ENCODE data around the gene RNF220.

The RNF220 gene

DNA sequence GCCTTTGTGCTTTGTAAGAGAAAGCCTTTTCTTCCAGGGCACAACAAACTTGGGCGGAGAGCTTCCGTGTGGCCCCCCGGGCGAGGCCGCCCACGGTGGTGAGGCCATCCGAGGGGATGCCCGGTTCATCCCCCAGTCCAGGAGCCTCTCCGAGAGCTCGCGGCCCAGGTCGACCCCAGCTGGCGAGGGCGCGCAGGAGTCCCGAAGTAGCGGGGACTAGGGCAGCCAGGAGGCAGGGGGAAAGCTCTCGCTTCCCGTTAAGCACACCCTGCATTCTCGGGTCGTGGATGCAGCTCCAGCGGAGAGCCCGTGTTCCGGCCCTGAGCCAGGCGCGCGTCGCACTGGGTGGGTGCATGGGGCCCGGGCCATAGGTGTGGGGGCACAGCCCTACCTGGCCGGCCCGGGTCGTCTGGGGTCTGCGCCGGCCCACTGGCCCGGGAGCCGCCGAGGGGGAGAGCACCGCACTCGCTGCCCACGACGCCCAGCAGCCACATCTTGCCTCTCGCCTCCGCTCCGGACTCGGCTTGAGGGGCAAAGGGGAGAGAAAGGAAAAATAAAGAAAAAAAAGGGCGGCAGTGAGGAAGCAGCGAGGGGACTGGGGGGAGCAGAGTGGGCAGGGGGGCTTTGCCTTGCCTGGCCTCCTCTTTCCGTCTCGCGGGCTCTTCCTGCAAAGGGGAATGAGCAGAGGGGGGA lies 1.8 kb downstream of the RNF220 start:
- DNase-seq (ENCODE audit: insufficient read length, low spot score) = no peak

DNA sequence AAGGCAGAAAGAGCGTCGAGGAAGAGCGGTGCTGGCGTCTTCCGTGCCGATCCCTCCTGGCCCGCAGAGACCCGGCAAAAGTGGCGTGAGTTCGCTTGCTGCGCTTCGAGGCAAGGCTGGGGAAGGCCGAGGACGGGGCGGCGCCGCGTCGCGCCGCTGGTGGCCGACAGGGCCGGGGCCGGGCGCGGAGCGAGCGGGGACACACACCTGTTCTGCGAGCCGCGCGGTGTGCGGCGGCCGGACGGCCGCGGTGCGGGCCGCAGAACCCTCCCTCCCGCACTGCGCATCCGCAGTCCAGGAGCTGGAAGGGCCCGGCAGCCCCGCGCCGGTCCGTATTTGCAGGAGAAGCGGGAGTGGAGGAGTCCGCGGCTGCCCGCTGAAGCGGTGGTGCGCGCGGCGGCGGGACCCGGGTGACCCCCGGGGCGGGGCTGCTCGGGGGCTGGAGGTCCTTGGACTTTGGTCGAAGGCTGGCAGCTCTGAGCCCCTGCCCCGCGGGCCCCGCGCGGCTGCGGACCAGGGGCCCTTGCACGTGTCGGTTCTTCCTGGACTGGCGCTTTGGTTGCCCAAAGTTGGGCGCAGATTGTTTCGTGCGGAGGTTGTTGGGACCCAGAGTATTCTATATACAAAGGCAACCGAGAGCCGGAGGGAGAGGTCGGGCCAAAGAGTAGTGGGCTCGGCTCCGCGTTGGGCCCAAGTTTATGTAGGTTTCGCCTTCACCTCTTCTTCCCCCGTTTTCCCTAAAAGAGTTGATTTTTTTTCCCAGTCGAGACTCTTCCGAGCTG lies 2.6 kb downstream of the RNF220 start:
- FAIRE-seq (no peak), DNase-seq (ENCODE audit: insufficient read length, low spot score) (no peak)

More for the DNA sequence above, 1.8 kb downstream of the RNF220 start:
- no peak for FAIRE-seq

- no peak for FAIRE-seq
- DNase-seq (ENCODE audit: insufficient read length, low spot score) = no peak
Measured at GRCh38 chr1:44408212-44408582, 3.1 kb downstream of the RNF220 start.

DNA sequence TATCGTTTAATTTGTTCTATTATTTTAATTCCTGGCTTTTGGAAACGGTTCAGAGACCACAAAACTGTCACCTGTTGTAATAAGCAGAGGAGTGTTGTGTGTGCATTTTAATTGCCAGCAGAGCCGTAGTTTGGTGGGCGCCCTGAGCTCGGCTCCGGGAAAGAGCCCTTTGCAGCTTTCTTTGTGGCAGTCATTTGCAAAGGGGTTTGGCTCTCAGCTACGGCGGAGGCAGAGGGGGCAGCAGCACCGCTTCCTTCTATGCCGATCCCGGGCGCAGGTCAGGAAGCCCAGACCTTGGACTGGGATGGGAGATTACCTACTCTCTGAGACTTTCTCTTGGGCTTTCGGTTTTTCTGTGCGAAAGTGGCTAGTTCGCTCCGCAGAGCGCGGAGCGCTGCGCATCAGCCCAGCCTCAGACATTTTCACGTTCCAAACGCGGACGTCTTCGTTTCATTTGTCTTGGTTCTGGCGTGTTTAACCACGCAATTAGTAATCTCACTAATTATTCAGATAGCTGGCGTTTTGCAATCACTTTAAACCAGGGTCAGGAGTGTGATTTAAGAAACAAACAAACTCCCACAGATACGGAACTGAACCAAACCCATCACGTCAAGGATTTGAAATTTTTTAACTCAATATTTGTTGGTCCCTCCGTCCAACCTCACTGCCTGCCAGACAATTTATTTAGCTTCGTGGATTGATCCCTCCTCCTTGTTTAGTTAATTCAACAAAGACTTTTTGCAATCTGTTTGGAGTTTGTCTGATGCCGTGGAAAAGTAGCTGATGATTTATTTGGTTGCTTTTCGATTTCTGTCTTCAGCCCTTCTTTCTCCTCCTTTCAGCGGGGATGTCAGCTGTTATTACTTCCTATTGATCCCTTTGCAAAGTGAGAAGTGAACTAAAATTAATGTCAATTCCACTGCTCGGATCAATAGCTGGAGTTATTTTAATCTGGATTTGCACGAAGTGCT lies 3.9 kb downstream of the RNF220 start:
- FAIRE-seq (no peak), DNase-seq (ENCODE audit: insufficient read length, low spot score) (no peak)

GRCh38 chr1:44409757-44410156 lies 4.7 kb downstream of the RNF220 start:
- no peak for FAIRE-seq
- DNase-seq (ENCODE audit: insufficient read length, low spot score) = no peak

DNA sequence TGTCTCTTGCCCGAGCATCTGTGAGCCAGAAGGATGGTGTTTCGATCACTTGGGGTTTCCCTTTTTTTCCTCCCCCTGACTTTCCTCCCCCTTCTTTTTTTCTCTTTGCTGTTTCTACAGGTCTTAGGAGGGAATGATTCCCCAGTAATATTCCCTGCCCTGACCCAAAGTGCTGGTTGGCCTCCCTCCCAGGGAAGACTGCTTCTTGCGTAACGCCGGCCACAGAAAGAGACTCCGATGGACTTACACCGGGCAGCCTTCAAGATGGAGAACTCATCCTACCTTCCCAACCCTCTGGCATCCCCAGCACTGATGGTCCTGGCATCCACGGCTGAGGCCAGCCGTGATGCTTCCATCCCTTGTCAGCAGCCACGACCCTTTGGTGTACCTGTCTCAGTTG lies 6.8 kb downstream of the RNF220 start:
- DNase-seq (ENCODE audit: insufficient read length, low spot score) (no peak), FAIRE-seq (no peak)

DNA sequence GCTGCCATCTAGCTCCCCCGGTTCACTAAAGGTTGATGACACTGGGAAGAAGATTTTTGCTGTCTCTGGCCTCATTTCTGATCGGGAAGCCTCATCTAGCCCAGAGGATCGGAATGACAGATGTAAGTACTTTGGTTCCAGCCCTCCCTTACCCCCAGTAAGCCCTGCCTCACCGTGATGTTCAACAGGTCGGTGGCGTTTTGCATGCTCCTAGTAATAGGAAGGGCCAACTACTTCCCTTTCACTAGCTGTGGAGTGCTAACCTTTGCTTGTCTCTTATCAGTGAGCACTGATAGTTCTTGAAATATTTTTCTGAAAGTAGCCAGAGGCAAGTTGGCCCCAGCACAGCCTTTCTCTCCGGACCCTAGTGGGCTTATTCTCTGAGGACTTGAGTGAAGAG lies 7.5 kb downstream of the RNF220 start:
- FAIRE-seq = no peak
- no peak for DNase-seq (ENCODE audit: insufficient read length, low spot score)

- DNase-seq (ENCODE audit: insufficient read length, low spot score) (no peak), FAIRE-seq (no peak)
Measured at GRCh38 chr1:44413740-44414139, 8.7 kb downstream of the RNF220 start.

DNA sequence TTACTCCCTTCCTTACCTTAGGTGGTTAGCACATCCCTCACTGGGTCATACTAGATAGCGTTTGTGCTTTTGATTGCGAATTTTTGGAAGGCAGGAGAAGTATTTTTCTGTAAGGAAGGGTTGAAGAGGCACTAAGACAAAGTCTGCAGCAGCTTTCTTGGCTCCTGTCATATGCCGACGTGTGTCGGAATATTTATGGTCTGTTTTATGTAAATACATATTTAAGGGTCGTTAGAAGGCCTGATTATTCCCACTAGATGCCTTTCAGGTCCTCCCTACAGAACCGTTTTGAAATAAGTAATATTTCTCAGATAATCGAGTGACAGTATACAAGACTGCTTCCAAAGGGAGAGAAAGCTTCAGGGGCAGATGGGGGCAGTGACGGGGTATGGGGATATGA lies 10.0 kb downstream of the RNF220 start:
- DNase-seq (ENCODE audit: insufficient read length, low spot score) (no peak), FAIRE-seq (no peak)

DNA sequence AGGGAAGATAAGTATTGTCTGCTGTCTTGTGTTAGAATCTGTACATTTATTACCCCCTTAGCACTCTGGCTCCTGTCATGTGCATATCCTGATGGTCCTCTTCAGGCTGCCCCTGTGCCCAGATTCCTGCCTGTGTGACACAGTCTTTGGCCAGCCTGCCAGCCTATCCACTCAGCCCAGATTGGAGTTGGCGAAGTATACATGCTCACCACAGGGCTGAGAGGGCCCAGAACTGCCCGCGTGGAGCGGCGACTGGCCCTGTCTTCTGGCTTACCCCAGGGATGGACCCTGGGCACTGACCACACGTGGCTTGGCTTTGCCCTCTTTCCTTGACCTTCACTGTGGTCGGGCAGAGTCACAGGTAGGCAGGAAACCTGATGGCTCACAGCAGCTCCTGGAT lies 11.4 kb downstream of the RNF220 start:
- FAIRE-seq = no peak
- DNase-seq (ENCODE audit: insufficient read length, low spot score) = no peak

DNA sequence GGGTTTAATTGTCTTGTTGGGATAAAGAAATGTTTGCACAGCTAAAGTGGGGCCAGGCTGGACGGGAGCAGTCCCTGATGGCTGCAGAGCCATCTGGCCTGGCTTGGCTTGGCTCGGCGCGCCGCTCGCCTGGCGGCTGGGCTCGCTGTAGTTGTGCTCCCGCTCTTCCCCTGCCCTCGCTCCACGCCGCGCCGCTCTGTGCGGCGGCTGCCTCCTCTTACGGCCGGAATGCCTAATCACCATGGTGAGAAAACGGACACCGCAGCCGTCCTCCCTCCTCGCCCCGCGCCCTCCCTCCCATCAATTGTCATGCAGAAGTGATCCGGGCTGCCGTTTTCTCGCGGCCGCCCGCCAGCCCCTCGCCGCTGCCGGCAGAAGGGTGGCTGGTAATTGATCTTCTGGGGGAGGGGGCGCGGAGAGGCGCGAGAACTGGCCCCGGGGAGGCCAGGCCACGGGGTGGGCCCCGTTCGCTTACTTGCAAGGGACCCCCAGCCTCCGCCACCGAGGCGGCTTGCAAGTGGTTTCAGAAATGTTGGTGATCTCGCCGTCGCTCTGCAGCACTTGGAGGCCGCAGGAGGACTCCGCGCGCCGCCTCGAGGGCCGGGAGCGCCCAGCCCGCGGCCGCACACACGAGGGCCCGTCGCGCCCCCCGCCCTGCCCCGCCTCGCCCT lies 12.4 kb downstream of the RNF220 start:
- no peak for DNase-seq (ENCODE audit: insufficient read length, low spot score)
- FAIRE-seq = no peak

GRCh38 chr1:44418022-44418673 lies 13.1 kb downstream of the RNF220 start:
- no peak for DNase-seq (ENCODE audit: insufficient read length, low spot score)
- FAIRE-seq = no peak

- DNase-seq (ENCODE audit: insufficient read length, low spot score) = no peak
- no peak for FAIRE-seq
Measured at GRCh38 chr1:44419901-44420300, 14.8 kb downstream of the RNF220 start.

DNA sequence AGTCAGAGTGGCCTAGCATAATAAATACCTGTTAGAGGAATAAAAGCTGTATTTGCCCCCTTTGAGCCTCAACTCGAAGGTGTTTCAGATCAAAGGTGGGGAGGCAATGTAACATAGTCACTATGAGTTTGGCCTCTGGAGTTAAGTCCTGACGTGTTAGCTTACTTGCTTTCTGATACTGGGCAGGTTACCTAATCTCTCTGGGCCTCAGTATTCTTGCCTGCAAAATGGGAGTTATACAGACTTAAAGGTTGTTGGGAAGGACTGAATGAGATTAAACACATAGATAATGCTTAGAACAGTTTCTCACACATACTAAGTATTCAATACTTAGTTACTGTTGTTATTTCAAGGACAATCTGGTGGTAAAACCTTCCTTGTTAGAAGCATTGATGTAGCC lies 15.5 kb downstream of the RNF220 start:
- DNase-seq (ENCODE audit: insufficient read length, low spot score) (no peak), FAIRE-seq (no peak)

DNA sequence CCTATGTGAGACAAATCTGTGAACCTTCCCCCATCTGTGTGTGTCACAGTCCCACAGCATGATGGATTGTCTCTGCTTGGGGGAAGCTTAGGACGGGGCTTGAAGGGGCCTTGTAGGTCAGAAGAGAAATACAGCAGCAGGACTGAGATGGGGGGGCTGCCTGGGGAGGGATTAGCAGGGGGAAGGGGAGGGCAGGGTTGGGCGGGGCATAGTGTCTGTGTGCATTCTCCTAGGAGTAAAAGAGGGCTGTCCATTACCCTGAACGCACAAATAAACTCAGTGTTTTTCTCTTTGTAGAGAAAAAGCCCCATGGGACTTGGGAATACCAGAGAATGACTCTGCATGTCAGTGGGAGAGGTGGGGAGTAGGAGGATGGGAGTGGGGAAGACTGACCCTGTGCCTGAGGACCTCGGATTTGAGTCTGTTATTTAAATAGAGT lies 16.4 kb downstream of the RNF220 start:
- DNase-seq (ENCODE audit: insufficient read length, low spot score) (no peak), FAIRE-seq (no peak)

GRCh38 chr1:44422161-44422560 lies 17.1 kb downstream of the RNF220 start:
- DNase-seq (ENCODE audit: insufficient read length, low spot score) = no peak

DNA sequence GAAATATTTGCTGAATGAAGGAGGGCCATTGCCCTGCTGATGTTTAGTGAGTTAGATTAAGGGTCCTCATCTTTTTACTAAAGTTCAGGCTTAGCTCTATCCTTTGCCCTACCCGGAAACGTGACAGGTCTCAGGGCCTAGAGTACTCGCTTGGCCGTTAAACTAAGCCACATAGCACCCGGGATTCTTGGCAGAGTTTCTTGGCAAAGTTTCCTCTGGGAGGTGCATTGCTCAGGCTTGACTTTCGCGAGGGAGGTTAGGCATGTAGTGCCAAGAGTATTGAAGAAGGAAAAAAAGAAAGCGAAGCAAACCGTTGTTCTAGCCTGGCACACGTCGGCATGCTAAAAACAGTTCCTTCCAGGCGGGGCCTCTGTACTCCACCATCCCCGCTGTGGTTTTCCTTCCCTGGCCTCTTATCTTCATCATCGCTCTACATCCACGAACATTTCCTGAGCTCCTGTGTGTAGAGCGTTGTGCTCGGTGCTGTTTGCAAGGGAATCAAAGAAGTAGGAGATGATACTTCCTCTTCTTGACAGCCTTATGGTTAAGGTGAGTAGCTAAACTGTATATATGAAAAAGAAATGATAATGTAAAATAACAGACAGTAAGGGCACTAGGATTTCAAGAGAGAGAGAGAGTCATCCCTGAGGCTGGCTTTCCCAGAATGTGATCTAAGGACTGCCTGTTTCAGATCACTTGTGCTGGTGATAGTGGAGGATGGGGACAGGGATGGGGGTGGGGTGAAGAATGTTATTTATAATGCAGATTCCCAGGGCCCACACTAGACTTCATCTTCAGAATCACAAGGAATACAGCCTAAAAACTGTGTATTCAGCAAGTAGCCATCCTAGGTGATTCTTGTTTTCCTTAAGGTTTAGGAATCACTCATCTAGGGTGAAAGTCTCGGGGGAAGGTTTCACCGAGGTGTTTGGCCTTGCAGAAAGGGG lies 18.8 kb downstream of the RNF220 start:
- DNase-seq (ENCODE audit: insufficient read length, low spot score) (no peak), FAIRE-seq (no peak)

More at GRCh38 chr1:44422161-44422560, 17.1 kb downstream of the RNF220 start:
- FAIRE-seq = no peak

- DNase-seq (ENCODE audit: insufficient read length, low spot score) = no peak
- FAIRE-seq = no peak
Measured at GRCh38 chr1:44424747-44425146, 19.7 kb downstream of the RNF220 start.
